K562 (cell line): Measurements from ENCODE around the gene LEAP2. TPM values are rescaled to one million over a fixed set of nuclear protein-coding genes. Genes with fewer than 3 reads are reported as not detected.

ENCODE experiments used
- ATAC-seq: fragments of 200-7000 bp; cut with Tn5 transposase; 3 replicates; pipeline ENCODE4 v1.9.1; 2020; ENCODE audit warnings: moderate library complexity
- BruUV-seq: library from RNA; stranded (reverse); fragments of 400-500 nt; replicated peaks from 2 replicates; lab custom pipeline; 2021; lab: Mats Ljungman, UMichigan
- CTCF ChIA-PET: fragments of 300-600 bp; formaldehyde crosslinking; extraction: SDS; loops from one replicate; lab custom pipeline; 2021; ENCODE audit warnings: low intra/inter-chr PET ratio; lab: Yijun Ruan, JAX
- POLR2A ChIA-PET: fragments of 300-600, 350-650 bp; sonication (Branson Sonifier 250); formaldehyde crosslinking; extraction: SDS; loops from one replicate; lab custom pipeline; 2021; ENCODE audit warnings: antibody characterized with exemption, inconsistent platforms; lab: Yijun Ruan, JAX
- DNase-seq, 4 experiments: peaks; one replicate each; pipeline versions ENCODE4 v3.0.0 to v3.0.0-alpha.2; 2011 to 2018; ENCODE audit warnings: low spot score in 3 of 4, mixed read lengths in 3 of 4; ENCODE audit errors: extremely low read depth in 1 of 4
- FAIRE-seq: peaks from 2 replicates; lab custom pipeline; 2011; peaks lifted over from hg19 to GRCh38; lab: Jason Lieb, UNC
- H2AFZ ChIP-seq: 2 replicates; pipeline ENCODE4 v1.6.0; 2011; ENCODE audit warnings: low read depth, low read length, control low read depth, inconsistent platforms
- H3K27ac ChIP-seq: fragments of 200-600 bp; 3 replicates; pipeline ENCODE4 v1.8.0; 2011; ENCODE audit warnings: low read depth, mild to moderate bottlenecking, control low read depth, inconsistent platforms, low read length, moderate library complexity, mixed read lengths; ENCODE audit errors: extremely low read depth
- H3K27me3 ChIP-seq, 2 experiments: fragments of 300-600 bp in 1 of 2; 2 replicates in 1 of 2; 3 replicates in 1 of 2; pipeline versions ENCODE4 v1.6.0 to v1.8.0; 2011; ENCODE audit warnings: inconsistent platforms in 2 of 2, low read length in 2 of 2, mild to moderate bottlenecking in 1 of 2, mixed read lengths in 1 of 2, moderate library complexity in 1 of 2; ENCODE audit not compliant: control insufficient read depth in 2 of 2, insufficient read depth in 2 of 2
- H3K36me3 ChIP-seq: fragments of 300-600 bp; 3 replicates; pipeline ENCODE4 v1.8.0; 2011; ENCODE audit warnings: mild to moderate bottlenecking, low read length, inconsistent platforms; ENCODE audit not compliant: control insufficient read depth, insufficient read depth
- H3K4me1 ChIP-seq, 2 experiments: fragments of 200-600 bp in 1 of 2; replicated peaks in 1 of 2; 2 replicates in 1 of 2; 3 replicates in 1 of 2; pipeline versions ENCODE4 v1.5.1 to v1.8.0; 2011; ENCODE audit warnings: inconsistent platforms in 2 of 2, low read length in 2 of 2, mild to moderate bottlenecking in 1 of 2, mixed read lengths in 1 of 2, moderate library complexity in 1 of 2; ENCODE audit not compliant: control insufficient read depth in 2 of 2, insufficient read depth in 2 of 2
- H3K4me2 ChIP-seq: 2 replicates; pipeline ENCODE4 v1.6.1; 2011; ENCODE audit warnings: low read length, control low read depth, inconsistent platforms, mixed read lengths; ENCODE audit not compliant: insufficient read depth
- H3K4me3 ChIP-seq: fragments of 200-600 bp; sonication (generic), shearing (Covaris generic); 2 replicates; pipeline ENCODE4 v1.5.1; 2016; ENCODE audit warnings: control low read depth, inconsistent platforms
- H3K79me2 ChIP-seq: fragments of 200-600 bp; 3 replicates; pipeline ENCODE4 v1.8.0; 2011; ENCODE audit warnings: low read length, inconsistent platforms; ENCODE audit not compliant: control insufficient read depth, insufficient read depth
- H3K9ac ChIP-seq, 2 experiments: 2 replicates each; pipeline versions ENCODE4 v1.6.0 to v1.6.1; 2011; ENCODE audit warnings: low read depth in 2 of 2, low read length in 2 of 2, control low read depth in 1 of 2, inconsistent platforms in 1 of 2, mild to moderate bottlenecking in 1 of 2, mixed read lengths in 1 of 2; ENCODE audit not compliant: insufficient read depth in 1 of 2
- H3K9me1 ChIP-seq: one replicate; pipeline ENCODE4 v1.6.0; 2011; ENCODE audit warnings: inconsistent platforms, mild to moderate bottlenecking, low read length, moderate library complexity; ENCODE audit not compliant: control insufficient read depth, insufficient read depth
- H3K9me3 ChIP-seq: replicated peaks from 2 replicates; pipeline ENCODE4 v1.5.1; 2011; ENCODE audit warnings: low read depth, low read length, inconsistent platforms; ENCODE audit not compliant: control insufficient read depth, insufficient read depth
- H4K20me1 ChIP-seq: replicated peaks from 2 replicates; pipeline ENCODE4 v1.6.1; 2011; ENCODE audit warnings: low read length, inconsistent platforms, mixed read lengths; ENCODE audit not compliant: control insufficient read depth, insufficient read depth
- ARID1B ChIP-seq: fragments of 450-650 bp; IDR thresholded peaks from 2 replicates; pipeline ENCODE4 v1.6.1; 2016; ENCODE audit warnings: antibody characterized with exemption, mild to moderate bottlenecking, inconsistent platforms
- ETV5 ChIP-seq: sonication (generic); formaldehyde crosslinking; IDR thresholded peaks from 2 replicates; pipeline ENCODE4 v1.4.0; 2020; ENCODE audit warnings: low read depth, mild to moderate bottlenecking, missing genetic modification reagents
- FOXP1 ChIP-seq: sonication (generic); formaldehyde crosslinking; IDR thresholded peaks from 2 replicates; pipeline ENCODE4 v1.8.0; 2022; ENCODE audit warnings: mild to moderate bottlenecking, missing genetic modification reagents
- MCM3 ChIP-seq: fragments of 450-650 bp; IDR thresholded peaks from 2 replicates; pipeline ENCODE4 v1.6.1; 2016
- SMARCC2 ChIP-seq: fragments of 450-650 bp; IDR thresholded peaks from 2 replicates; pipeline ENCODE4 v1.6.1; 2017; ENCODE audit warnings: antibody characterized with exemption, moderate library complexity, mild to moderate bottlenecking, low read depth
- TOE1 ChIP-seq, 2 experiments: fragments of 450-650 bp in 1 of 2; sonication (generic) in 1 of 2; formaldehyde crosslinking in 1 of 2; IDR thresholded peaks; 2 replicates each; pipeline versions ENCODE4 v1.7.1 to v1.8.0; 2016 to 2022; ENCODE audit warnings: borderline replicate concordance in 2 of 2, mild to moderate bottlenecking in 2 of 2, antibody characterized with exemption in 1 of 2, inconsistent platforms in 1 of 2, low read depth in 1 of 2, missing genetic modification reagents in 1 of 2, moderate library complexity in 1 of 2
- ZFP30 ChIP-seq: fragments of 250-450 bp; sonication (Bioruptor Pico); IDR thresholded peaks from 2 replicates; pipeline ENCODE4 v1.8.0; 2022; ENCODE audit warnings: moderate library complexity, mild to moderate bottlenecking, inconsistent platforms, borderline replicate concordance
- WGBS: fragments of 100-300 bp; shearing (Covaris generic); methylation state at CpG from one replicate; pipeline ENCODE4 v1.1.6; 2016; ENCODE audit warnings: low coverage, mixed read lengths; ENCODE audit not compliant: insufficient coverage; ENCODE audit errors: missing lambda C conversion rate; 5-methylcytosine and 5-hydroxymethylcytosine counted together
- in situ Hi-C: fragments of 300-500 bp; cut with MboI; formaldehyde crosslinking; loops from 4 replicates; pipeline ENCODE4 v1.15.0; 2018; ENCODE audit warnings: inconsistent platforms, mixed read lengths
- intact Hi-C: fragments of 100-400 bp; cut with micrococcal nuclease; formaldehyde crosslinking; loops from 2 replicates; pipeline ENCODE4 v1.14.2; 2022
- polyA plus RNA-seq, 8 experiments: library from polyadenylated mRNA; depleted of rRNA in 4 of 8; stranded (reverse) in 5 of 8; unstranded in 3 of 8; fragments of >200 nt; fragmentation: Nextera tagmentation in 2 of 8; fragmentation: Illumina TruSeq in 1 of 8; extraction: Ambion mirVana in 2 of 8; extraction: Trizol in 1 of 8; gene quantifications; 2 replicates each; pipeline versions ENCODE4 v1.2.1 to v1.2.3, GENCODE V29; 2011 to 2014; ENCODE audit warnings: inconsistent platforms in 1 of 8, missing spikeins in 1 of 8
- total RNA-seq, 7 experiments: library from RNA; depleted of rRNA in 6 of 7; stranded (reverse); fragments of >200 nt in 6 of 7; fragmentation: Illumina TruSeq in 2 of 7; extraction: Trizol in 2 of 7; gene quantifications; 2 replicates each; pipeline versions ENCODE4 v1.2.1 to v1.2.3, GENCODE V29; 2011 to 2021; ENCODE audit warnings: low replicate concordance in 1 of 7
- TF ChIP-seq, protein P1 (sequence below): fragments of 450-650 bp; IDR thresholded peaks from 2 replicates; pipeline ENCODE4 v1.6.1; 2016; ENCODE audit warnings: antibody characterized with exemption
- TF ChIP-seq, protein P2 (sequence below): fragments of 250-450 bp; sonication (Bioruptor Pico); IDR thresholded peaks from 2 replicates; pipeline ENCODE4 v1.8.0; 2022; ENCODE audit warnings: inconsistent platforms, mild to moderate bottlenecking, moderate library complexity, borderline replicate concordance

The LEAP2 gene
- total and polyA plus RNA-seq, 9 of the 15 experiments (the other 6 are each of a cell fraction or from before 2014, with no cell fraction given), result 1.1 to 5.6 (median 2.5) TPM

DNA sequence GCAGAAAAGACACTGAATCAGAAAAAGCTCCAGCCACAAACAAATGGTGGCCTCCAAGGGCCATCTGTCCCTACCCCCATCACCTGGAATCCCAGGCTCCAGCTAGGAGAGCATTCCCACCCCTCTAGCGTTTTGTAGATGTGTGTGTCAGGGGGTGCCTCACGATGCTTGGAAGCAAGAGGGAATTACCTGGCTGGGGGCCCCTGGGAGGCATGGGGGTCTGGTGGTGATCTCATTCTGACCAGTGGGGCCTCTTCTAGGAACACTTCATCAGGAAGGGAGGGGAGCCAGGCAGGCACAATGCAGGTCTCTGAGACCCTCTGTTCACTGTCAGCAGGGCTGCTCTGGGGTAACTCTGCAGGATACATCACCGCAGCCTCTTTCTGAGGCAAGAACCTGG lies 49.0 kb upstream of the LEAP2 start:
- intact Hi-C loops (loop anchor here (5.0 kb wide), 2 partner anchors 162 to 232 kb away; no protein-coding TSS in a partner anchor), in situ Hi-C loops (no loop called here)
- Histone ChIP-seq H3K36me3 (peaks cover 51% of the 10 kb centered on the region; the same call in 2 of the 3 replicates), H3K4me1 (peaks cover 11 to 27% of the 10 kb centered on the region in 2 experiments; a peak in 4 of 5 replicates), H3K9me3 (no peaks in the 10 kb centered on the region), H3K27ac (no peak overlapping the region), H2AFZ (no peak overlapping the region), H3K9me1 (no peaks in the 10 kb centered on the region), H3K79me2 (peaks cover 13% of the 10 kb centered on the region), H3K4me3 (no peak overlapping the region), H3K4me2 (no peak overlapping the region), H3K9ac (no peak overlapping the region), H4K20me1 (no peaks in the 10 kb centered on the region), H3K27me3 (no peaks in the 10 kb centered on the region)
- ChIA-PET POLR2A (interaction anchor here (0.7 to 1.3 kb wide), 4 partner anchors 23 to 1184 kb away, joined by 3 to 5 read pairs (median 3); no protein-coding TSS in a partner anchor), CTCF (no interaction called here)
- FAIRE-seq, result no peak
- 83% methylated on average over 3 of the region's 3 CpGs for WGBS
- TF ChIP-seq, protein P1, sequence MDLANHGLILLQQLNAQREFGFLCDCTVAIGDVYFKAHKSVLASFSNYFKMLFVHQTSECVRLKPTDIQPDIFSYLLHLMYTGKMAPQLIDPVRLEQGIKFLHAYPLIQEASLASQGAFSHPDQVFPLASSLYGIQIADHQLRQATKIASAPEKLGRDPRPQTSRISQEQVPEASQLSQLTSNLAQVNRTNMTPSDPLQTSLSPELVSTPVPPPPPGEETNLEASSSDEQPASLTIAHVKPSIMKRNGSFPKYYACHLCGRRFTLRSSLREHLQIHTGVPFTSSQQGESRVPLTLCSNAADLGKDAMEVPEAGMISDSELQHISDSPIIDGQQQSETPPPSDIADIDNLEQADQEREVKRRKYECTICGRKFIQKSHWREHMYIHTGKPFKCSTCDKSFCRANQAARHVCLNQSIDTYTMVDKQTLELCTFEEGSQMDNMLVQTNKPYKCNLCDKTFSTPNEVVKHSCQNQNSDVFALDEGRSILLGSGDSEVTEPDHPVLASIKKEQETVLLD, result no peak
- TF ChIP-seq MCM3, result no peak
- no peak for TF ChIP-seq ARID1B
- no peak for TF ChIP-seq ZFP30 (CRISPR knock-in tag)
- no peak for TF ChIP-seq SMARCC2
- no peak for TF ChIP-seq ETV5
- no peak for TF ChIP-seq TOE1 (IDR thresholded peaks at IDR 0.05; ENCODE audit: borderline replicate concordance)
- TF ChIP-seq TOE1 (CRISPR knock-in tag; IDR thresholded peaks at IDR 0.05; ENCODE audit: borderline replicate concordance, low read depth), result no peak
- TF ChIP-seq FOXP1 (CRISPR knock-in tag), result no peak
- TF ChIP-seq, protein P2, sequence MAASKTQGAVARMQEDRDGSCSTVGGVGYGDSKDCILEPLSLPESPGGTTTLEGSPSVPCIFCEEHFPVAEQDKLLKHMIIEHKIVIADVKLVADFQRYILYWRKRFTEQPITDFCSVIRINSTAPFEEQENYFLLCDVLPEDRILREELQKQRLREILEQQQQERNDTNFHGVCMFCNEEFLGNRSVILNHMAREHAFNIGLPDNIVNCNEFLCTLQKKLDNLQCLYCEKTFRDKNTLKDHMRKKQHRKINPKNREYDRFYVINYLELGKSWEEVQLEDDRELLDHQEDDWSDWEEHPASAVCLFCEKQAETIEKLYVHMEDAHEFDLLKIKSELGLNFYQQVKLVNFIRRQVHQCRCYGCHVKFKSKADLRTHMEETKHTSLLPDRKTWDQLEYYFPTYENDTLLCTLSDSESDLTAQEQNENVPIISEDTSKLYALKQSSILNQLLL (CRISPR knock-in tag), result no peak
- no peak for DNase-seq
- BruUV-seq, result no TSS peak
- ATAC-seq, result no peak
